A549 (cell line): ENCODE results near the gene PSD2. TPM values are rescaled to one million over a fixed set of nuclear protein-coding genes. Genes with fewer than 3 reads are reported as not detected.

Source experiments
- ATAC-seq, 2 experiments: fragments of 200-7000 bp in 1 of 2; fragments of >200 bp in 1 of 2; cut with Nextera tagmentation in 1 of 2; cut with Tn5 transposase in 1 of 2; 3 replicates each; pipeline versions ENCODE4 v1.8.0 to v1.9.1; 2018 to 2020; ENCODE audit warnings: mild to moderate bottlenecking in 1 of 2, moderate library complexity in 1 of 2
- CTCF ChIA-PET: fragments of 300-600 bp; sonication (Branson Sonifier 250); formaldehyde crosslinking; extraction: SDS; loops from one replicate; lab custom pipeline; 2021; ENCODE audit warnings: antibody characterized with exemption, inconsistent platforms; lab: Yijun Ruan, JAX
- POLR2A ChIA-PET: fragments of 350-600 bp; formaldehyde crosslinking; extraction: SDS; loops from one replicate; lab custom pipeline; 2021; ENCODE audit warnings: antibody characterized with exemption, inconsistent platforms; lab: Yijun Ruan, JAX
- DNase-seq, 2 experiments: peaks; one replicate each; pipeline versions ENCODE4 v3.0.0 to v3.0.0-alpha.2; 2011 to 2016; ENCODE audit warnings: low read depth in 1 of 2, low spot score in 1 of 2
- FAIRE-seq: peaks from 2 replicates; lab custom pipeline; 2011; peaks lifted over from hg19 to GRCh38; lab: Jason Lieb, UNC
- H3K27ac ChIP-seq, 2 experiments: fragments of >200 bp; sonication (Bioruptor Twin); formaldehyde crosslinking; 3 replicates each; pipeline ENCODE4 v1.5.1; 2016 to 2017
- H3K4me1 ChIP-seq: fragments of >200 bp; sonication (Bioruptor Twin); formaldehyde crosslinking; 3 replicates; pipeline ENCODE4 v1.6.1; 2016
- H3K4me2 ChIP-seq: fragments of >200 bp; sonication (Bioruptor Twin); formaldehyde crosslinking; 3 replicates; pipeline ENCODE4 v1.6.1; 2016
- H3K4me3 ChIP-seq: fragments of >200 bp; sonication (Bioruptor Twin); formaldehyde crosslinking; 3 replicates; pipeline ENCODE4 v1.5.1; 2016
- H3K9me3 ChIP-seq: fragments of >200 bp; sonication (Bioruptor Twin); formaldehyde crosslinking; 3 replicates; pipeline ENCODE4 v1.6.1; 2016
- CBX2 ChIP-seq: fragments of 200-600 bp; sonication (generic); IDR thresholded peaks from 2 replicates; pipeline ENCODE4 v1.6.1; 2016; ENCODE audit warnings: low read depth, mild to moderate bottlenecking, borderline replicate concordance
- CEBPB ChIP-seq, 2 experiments: fragments of >200 bp in 1 of 2; sonication (Bioruptor Twin) in 1 of 2; formaldehyde crosslinking in 1 of 2; IDR thresholded peaks; 2 replicates each; pipeline ENCODE4 v1.6.1; 2012 to 2016
- CHD2 ChIP-seq: fragments of 150-350 bp; IDR thresholded peaks from 2 replicates; pipeline ENCODE4 v1.6.1; 2014; ENCODE audit warnings: low read length; ENCODE audit not compliant: partially characterized antibody
- EHF ChIP-seq: fragments of 250-450 bp; sonication (Bioruptor Pico); IDR thresholded peaks from 2 replicates; pipeline ENCODE4 v1.5.0; 2020; ENCODE audit warnings: mild to moderate bottlenecking
- EHMT2 ChIP-seq: fragments of 200-600 bp; sonication (generic); IDR thresholded peaks from 2 replicates; pipeline ENCODE4 v1.6.1; 2016; ENCODE audit warnings: antibody characterized with exemption, low read depth, mild to moderate bottlenecking, moderate library complexity
- EP300 ChIP-seq, 2 experiments: fragments of >200 bp; sonication (Bioruptor Twin); formaldehyde crosslinking; IDR thresholded peaks; 2 replicates in 1 of 2; 3 replicates in 1 of 2; pipeline ENCODE4 v1.6.1; 2016 to 2017
- ESRRA ChIP-seq: fragments of 150-350 bp; IDR thresholded peaks from 2 replicates; pipeline ENCODE4 v1.6.1; 2014; ENCODE audit warnings: mild to moderate bottlenecking, low read length, borderline replicate concordance
- FOSB ChIP-seq: fragments of 250-450 bp; sonication (Bioruptor Pico); IDR thresholded peaks from 2 replicates; pipeline ENCODE4 v1.5.0; 2020; ENCODE audit warnings: mild to moderate bottlenecking, moderate library complexity
- GATA3 ChIP-seq: IDR thresholded peaks from 2 replicates; pipeline ENCODE4 v1.6.1; 2012; ENCODE audit warnings: borderline replicate concordance
- HMGXB4 ChIP-seq: fragments of 250-450 bp; sonication (Bioruptor Pico); IDR thresholded peaks from 2 replicates; pipeline ENCODE4 v1.5.0; 2021; ENCODE audit warnings: mild to moderate bottlenecking, moderate library complexity, borderline replicate concordance
- HOXA7 ChIP-seq: fragments of 250-450 bp; sonication (Bioruptor Pico); IDR thresholded peaks from 2 replicates; pipeline ENCODE4 v1.5.0; 2020; ENCODE audit warnings: mild to moderate bottlenecking, moderate library complexity
- HOXB13 ChIP-seq: fragments of 250-450 bp; sonication (Bioruptor Pico); IDR thresholded peaks from 2 replicates; pipeline ENCODE4 v1.5.0; 2020; ENCODE audit warnings: low read depth, mild to moderate bottlenecking, moderate library complexity
- JUN ChIP-seq, 2 experiments: fragments of >200 bp; sonication (Bioruptor Twin); formaldehyde crosslinking; IDR thresholded peaks; 2 replicates in 1 of 2; 3 replicates in 1 of 2; pipeline ENCODE4 v1.6.1; 2016 to 2017
- JUNB ChIP-seq: fragments of >200 bp; sonication (Bioruptor Twin); formaldehyde crosslinking; IDR thresholded peaks from 2 replicates; pipeline ENCODE4 v1.6.1; 2016
- MAX ChIP-seq: IDR thresholded peaks from 2 replicates; pipeline ENCODE4 v1.6.1; 2012
- NPAS2 ChIP-seq: fragments of 250-450 bp; sonication (Bioruptor Pico); IDR thresholded peaks from 2 replicates; pipeline ENCODE4 v1.8.0; 2022; ENCODE audit warnings: mild to moderate bottlenecking, moderate library complexity, borderline replicate concordance
- RAD21 ChIP-seq, 2 experiments: fragments of >200 bp in 1 of 2; sonication (Bioruptor Twin) in 1 of 2; formaldehyde crosslinking in 1 of 2; IDR thresholded peaks in 1 of 2; conservative IDR thresholded peaks in 1 of 2; 2 replicates in 1 of 2; 3 replicates in 1 of 2; pipeline ENCODE4 v1.6.1; 2012 to 2018; ENCODE audit warnings: inconsistent platforms in 1 of 2
- RARB ChIP-seq: fragments of 250-450 bp; sonication (Bioruptor Pico); IDR thresholded peaks from 2 replicates; pipeline ENCODE4 v1.8.0; 2021; ENCODE audit warnings: mild to moderate bottlenecking, moderate library complexity
- SREBF2 ChIP-seq: fragments of 450-650 bp; IDR thresholded peaks from 2 replicates; pipeline ENCODE4 v1.6.1; 2014; ENCODE audit warnings: mild to moderate bottlenecking, moderate library complexity
- TFCP2L1 ChIP-seq: fragments of 250-450 bp; sonication (Bioruptor Pico); IDR thresholded peaks from 2 replicates; pipeline ENCODE4 v1.5.0; 2021; ENCODE audit warnings: mild to moderate bottlenecking
- TP53 ChIP-seq: fragments of 250-450 bp; sonication (Bioruptor Pico); IDR thresholded peaks from 2 replicates; pipeline ENCODE4 v1.5.0; 2021; ENCODE audit warnings: mild to moderate bottlenecking, moderate library complexity
- ZC3H11A ChIP-seq: fragments of 450-650 bp; IDR thresholded peaks from 2 replicates; pipeline ENCODE4 v1.6.1; 2014; ENCODE audit warnings: antibody characterized with exemption, mild to moderate bottlenecking
- ZNF302 ChIP-seq: fragments of 250-450 bp; sonication (Bioruptor Pico); IDR thresholded peaks from 2 replicates; pipeline ENCODE4 v1.9.0; 2021; ENCODE audit warnings: inconsistent platforms, mild to moderate bottlenecking, moderate library complexity
- WGBS: methylation state at CpG from one replicate; pipeline ENCODE4 v1.1.6; 2017; ENCODE audit errors: missing lambda C conversion rate; 5-methylcytosine and 5-hydroxymethylcytosine counted together
- polyA plus RNA-seq, 4 experiments: library from polyadenylated mRNA; depleted of rRNA in 3 of 4; stranded (reverse); fragments of >200 nt; fragmentation: RNase III in 1 of 4; extraction: RNeasy Plus Mini Kit Qiagen cat#74134 plus additional on column Dnase treatment in 1 of 4; gene quantifications; 2 replicates in 3 of 4; 3 replicates in 1 of 4; pipeline ENCODE4 v1.2.3, GENCODE V29; 2011 to 2017

PSD2 gene
- polyA plus RNA-seq, 2 of the 4 experiments (the other 2 are of a cell fraction), result 0.05 TPM; not detected in 1

GRCh38 chr5:139794067-139794846, 1.4 kb upstream of the PSD2 start:
- Histone ChIP-seq H3K4me3 (no peak overlapping the region), H3K4me1 (0 out of 3 replicates have a peak, but pooled peaks cover 5% of the 10 kb centered on the region), H3K27ac (no peak overlapping the region), H3K4me2 (no peak overlapping the region), H3K9me3 (no peaks in the 10 kb centered on the region)
- FAIRE-seq (no peak), DNase-seq (no peak), ATAC-seq (no peak; a peak in 1 of 6 replicates)
- no peak for TF ChIP-seq ZNF302 (CRISPR knock-in tag)
- no peak for TF ChIP-seq FOSB (CRISPR knock-in tag)
- TF ChIP-seq ESRRA, result no peak
- TF ChIP-seq EHF, result no peak
- TF ChIP-seq HMGXB4, result no peak
- no peak for TF ChIP-seq CEBPB (IDR thresholded peaks at IDR 0.05)
- no peak for TF ChIP-seq CHD2
- no peak for TF ChIP-seq HOXB13 (CRISPR knock-in tag)
- no peak for TF ChIP-seq ZC3H11A
- 55% methylated on average over 6 of the region's 6 CpGs for WGBS
- ChIA-PET CTCF (interaction anchor here (0.9 to 13.1 kb wide), 6 partner anchors 18 to 249 kb away, joined by 3 to 361 read pairs (median 16); partner anchors contain the start of gene NRG2), POLR2A (no interaction called here)

- POLR2A ChIA-PET, result no interaction called here
- TF ChIP-seq ESRRA (no peak), RARB (CRISPR knock-in tag) (no peak), EP300 (IDR thresholded peaks at IDR 0.05) (no peak), CHD2 (no peak), MAX (no peak), JUNB (no peak), NPAS2 (CRISPR knock-in tag) (no peak)
- FAIRE-seq (no peak), ATAC-seq (no peak), DNase-seq (no peak)
- 37% methylated on average over 34 of the region's 47 CpGs for WGBS
- 0 out of 3 replicates have a peak, but pooled peaks cover 5% of the 10 kb centered on the region for H3K4me1 ChIP-seq
- CTCF ChIA-PET, result interaction anchor here (5.6 to 5.9 kb wide), 2 partner anchors 9 to 173 kb away, joined by 43 to 52 read pairs; no protein-coding TSS in a partner anchor
- peak overlapping the region; percentile 56 for H3K4me3 ChIP-seq
- peak overlapping the region; percentile 95 for H3K4me2 ChIP-seq
- no peaks in the 10 kb centered on the region for H3K9me3 ChIP-seq
- H3K27ac ChIP-seq, result peak overlapping the region in 1 of 2 experiments; percentile 79; a peak in 2 of 6 replicates
Observed at GRCh38 chr5:139796061-139796806, 626 bp downstream of the PSD2 start.

GRCh38 chr5:139797335-139797734, 1.7 kb downstream of the PSD2 start:
- ChIA-PET POLR2A (no interaction called here), CTCF (interaction anchor here (5.6 to 5.9 kb wide), 2 partner anchors 10 to 172 kb away, joined by 43 to 52 read pairs; no protein-coding TSS in a partner anchor)
- Histone ChIP-seq H3K27ac (no peak overlapping the region), H3K4me1 (0 out of 3 replicates have a peak, but pooled peaks cover 5% of the 10 kb centered on the region), H3K4me3 (no peak overlapping the region), H3K9me3 (no peaks in the 10 kb centered on the region), H3K4me2 (no peak overlapping the region)
- TF ChIP-seq GATA3 (no peak), EHMT2 (no peak), TP53 (CRISPR knock-in tag) (no peak), RAD21 (conservative IDR thresholded peaks at IDR 0.05 in 1 of 2, IDR thresholded peaks at IDR 0.05 in 1 of 2) (no peak), FOSB (CRISPR knock-in tag) (no peak), NPAS2 (CRISPR knock-in tag) (no peak), TFCP2L1 (CRISPR knock-in tag) (no peak), SREBF2 (no peak), JUN (IDR thresholded peaks at IDR 0.05) (no peak), CBX2 (no peak), HOXA7 (CRISPR knock-in tag) (no peak)
- WGBS, result 71% methylated on average over 2 of the region's 3 CpGs
- ATAC-seq (no peak), DNase-seq (no peak), FAIRE-seq (no peak)
